Daoy (cell line): ENCODE measurements around the gene ARHGAP31. TPM values are rescaled to one million over a fixed set of nuclear protein-coding genes. Genes with fewer than 3 reads are reported as not detected.
"Not testable (repeated sequence)": the region's sequence is repeated elsewhere in the genome, so short reads cannot be mapped to it uniquely, and the experiment has no call there.

Source experiments
- DNase-seq: peaks from one replicate; pipeline ENCODE4 v3.0.0-alpha.2; 2015; ENCODE audit warnings: low read depth
- total RNA-seq: library from RNA; depleted of rRNA; stranded (reverse); fragments of >200 nt; shearing (Covaris generic); gene quantifications from 2 replicates; pipeline ENCODE4 v1.2.3, GENCODE V29; 2014

The ARHGAP31 gene
- total RNA-seq, 1 experiment from 2014 or later = 14.6 TPM

- DNase-seq = no peak
These were observed 1.9 kb downstream of the ARHGAP31 start for GRCh38 chr3:119295816-119296726.

GRCh38 chr3:119296727-119297122 lies 2.5 kb downstream of the ARHGAP31 start:
- no peak for DNase-seq

- DNase-seq = peak; percentile 48
These were observed 3.0 kb downstream of the ARHGAP31 start for GRCh38 chr3:119297169-119297568.

- no peak for DNase-seq
These were observed 4.4 kb downstream of the ARHGAP31 start for GRCh38 chr3:119298565-119298941.

- DNase-seq = no peak
These were observed 6.8 kb downstream of the ARHGAP31 start for GRCh38 chr3:119300991-119301391.

- no peak for DNase-seq
These were observed 7.5 kb downstream of the ARHGAP31 start for GRCh38 chr3:119301662-119302061.

- DNase-seq = peak; percentile 61
These were observed 8.7 kb downstream of the ARHGAP31 start for GRCh38 chr3:119302697-119303551.

- DNase-seq = peak; percentile 78
These were observed 10.1 kb downstream of the ARHGAP31 start for GRCh38 chr3:119304201-119304713.

GRCh38 chr3:119305286-119305685 lies 11.1 kb downstream of the ARHGAP31 start:
- DNase-seq = no peak

GRCh38 chr3:119306378-119306777 lies 12.2 kb downstream of the ARHGAP31 start:
- not testable (repeated sequence) for DNase-seq

GRCh38 chr3:119308355-119308754 lies 14.2 kb downstream of the ARHGAP31 start:
- no peak for DNase-seq

GRCh38 chr3:119309591-119309990 lies 15.4 kb downstream of the ARHGAP31 start:
- peak; percentile 74 for DNase-seq

GRCh38 chr3:119310071-119310470 lies 15.9 kb downstream of the ARHGAP31 start:
- DNase-seq = peak; percentile 97

GRCh38 chr3:119311081-119311925 lies 17.1 kb downstream of the ARHGAP31 start:
- peak; percentile 86 for DNase-seq

GRCh38 chr3:119313461-119313860 lies 19.3 kb downstream of the ARHGAP31 start:
- DNase-seq = no peak

- no peak for DNase-seq
These were observed 20.6 kb downstream of the ARHGAP31 start for GRCh38 chr3:119314821-119315220.

- DNase-seq = no peak
These were observed 21.6 kb downstream of the ARHGAP31 start for GRCh38 chr3:119315600-119316312.

- DNase-seq = no peak
These were observed 22.1 kb downstream of the ARHGAP31 start for GRCh38 chr3:119316313-119316670.

- DNase-seq = no peak
These were observed 24.7 kb downstream of the ARHGAP31 start for GRCh38 chr3:119318876-119319275.

- no peak for DNase-seq
These were observed 25.1 kb downstream of the ARHGAP31 start for GRCh38 chr3:119319311-119319710.

GRCh38 chr3:119320785-119321184 lies 26.6 kb downstream of the ARHGAP31 start:
- DNase-seq = not testable (repeated sequence)
